Left renal pelvis (tissue), 4 donors: ENCODE results near the gene TXLNG. TPM values are rescaled to one million over a fixed set of nuclear protein-coding genes. Genes with fewer than 3 reads are reported as not detected.
A peak's percentile ranks its signal among the peaks of the same experiment; 100 is the strongest.

Experiments used
- DNase-seq, 4 donors: peaks; one replicate each; pipeline ENCODE4 v3.0.0-alpha.2; 2013; ENCODE audit warnings: low read depth in 4 of 4, low spot score in 3 of 4
- polyA plus RNA-seq, 4 donors: library from polyadenylated mRNA; unstranded; fragments of 120-200 nt; gene quantifications; one replicate each; pipeline ENCODE4 v1.2.1, GENCODE V29; 2013; ENCODE audit not compliant: insufficient read length in 4 of 4

TXLNG gene
- polyA plus RNA-seq, 4 donors = 13.9 to 17.7 (median 16.5) TPM

- DNase-seq = peak in 1 of 4 donors; percentile 8
These were observed 84.9 kb downstream of the TXLNG start for GRCh38 chrX:16870862-16871815.

GRCh38 chrX:16873106-16873505 lies 86.8 kb downstream of the TXLNG start:
- no peak for DNase-seq

- no peak for DNase-seq
These were observed 88.3 kb downstream of the TXLNG start for GRCh38 chrX:16874458-16875095.

GRCh38 chrX:16876696-16877095 lies 90.4 kb downstream of the TXLNG start:
- DNase-seq = no peak

GRCh38 chrX:16882169-16882568 lies 95.9 kb downstream of the TXLNG start:
- DNase-seq = no peak

GRCh38 chrX:16882702-16883486 lies 96.6 kb downstream of the TXLNG start:
- peak in 2 of 4 donors; percentile 39 to 48 for DNase-seq

- no peak for DNase-seq
These were observed 97.2 kb downstream of the TXLNG start for GRCh38 chrX:16883487-16883804.

- no peak for DNase-seq
These were observed 99.4 kb downstream of the TXLNG start for GRCh38 chrX:16885628-16886027.

GRCh38 chrX:16892504-16893362 lies 106.5 kb downstream of the TXLNG start:
- DNase-seq = peak in 2 of 4 donors; percentile 50 to 52

Other genes starting within 250 kb of the TXLNG start
- not detected for gene S100G, start 136.3 kb upstream of the TXLNG start, polyA plus RNA-seq
- 10 to 100 TPM; 31.1 to 44.3 (median 38.3) TPM for gene CTPS2, start 73.8 kb upstream of the TXLNG start, polyA plus RNA-seq
- 10 to 100 TPM; 18.5 to 35.3 (median 32.2) TPM for gene SYAP1, start 66.9 kb upstream of the TXLNG start, polyA plus RNA-seq
- gene RBBP7, start 83.9 kb downstream of the TXLNG start, polyA plus RNA-seq = 100 to 1,000 TPM; 216 to 235 (median 225) TPM
- 10 to 100 TPM; 11.2 to 20.7 (median 14.1) TPM for gene REPS2, start 160.2 kb downstream of the TXLNG start, polyA plus RNA-seq